GM12878 (cell line): ENCODE measurements around the gene MIER3. TPM values are rescaled to one million over a fixed set of nuclear protein-coding genes. Genes with fewer than 3 reads are reported as not detected.

Experiments
- ATAC-seq: fragments of 200-7000 bp; cut with Tn5 transposase; 3 replicates; pipeline ENCODE4 v1.9.1; 2020; ENCODE audit warnings: mild to moderate bottlenecking, moderate library complexity
- BruUV-seq: library from RNA; stranded (reverse); fragments of 400-500 nt; replicated peaks from 2 replicates; lab custom pipeline; 2021; lab: Mats Ljungman, UMichigan
- CTCF ChIA-PET: fragments of 300-600 bp; sonication (Branson Sonifier 250); formaldehyde crosslinking; extraction: SDS; loops from one replicate; lab custom pipeline; 2021; ENCODE audit warnings: inconsistent platforms; lab: Yijun Ruan, JAX
- POLR2A ChIA-PET: fragments of 350-600 bp; formaldehyde crosslinking; extraction: SDS; loops from one replicate; lab custom pipeline; 2021; ENCODE audit warnings: inconsistent platforms; lab: Charles Lee
- RAD21 ChIA-PET: fragments of 300-600 bp; sonication (Branson Sonifier 250); formaldehyde crosslinking; loops from one replicate; lab custom pipeline; 2023; ENCODE audit warnings: antibody characterized with exemption; ENCODE audit not compliant: unreplicated experiment; lab: Charles Lee
- SMC1A ChIA-PET: fragments of 300-600 bp; sonication (Branson Sonifier 250); formaldehyde crosslinking; loops from one replicate; lab custom pipeline; 2023; ENCODE audit not compliant: unreplicated experiment, uncharacterized antibody; lab: Charles Lee
- DNase-seq: peaks from one replicate; pipeline ENCODE4 v3.0.0-alpha.2; 2011; ENCODE audit warnings: low read depth, low spot score
- FAIRE-seq: peaks from 3 replicates; lab custom pipeline; 2011; peaks lifted over from hg19 to GRCh38; lab: Jason Lieb, UNC
- H2AFZ ChIP-seq: 2 replicates; pipeline ENCODE4 v1.6.0; 2011; ENCODE audit warnings: low read depth, low read length, control low read depth; ENCODE audit not compliant: control insufficient read depth
- H3K27ac ChIP-seq: 2 replicates; pipeline ENCODE4 v1.5.1; 2011; ENCODE audit warnings: control low read depth; ENCODE audit not compliant: control insufficient read depth, insufficient read depth
- H3K27me3 ChIP-seq, 2 experiments: replicated peaks in 1 of 2; 2 replicates each; pipeline versions ENCODE4 v1.6.0 to v1.6.1; 2011; ENCODE audit warnings: low read length in 1 of 2; ENCODE audit not compliant: control insufficient read depth in 2 of 2, insufficient read depth in 2 of 2
- H3K36me3 ChIP-seq, 2 experiments: 2 replicates each; pipeline ENCODE4 v1.5.1; 2011; ENCODE audit warnings: low read length in 1 of 2; ENCODE audit not compliant: control insufficient read depth in 2 of 2, insufficient read depth in 2 of 2
- H3K4me1 ChIP-seq: 2 replicates; pipeline ENCODE4 v1.6.1; 2011; ENCODE audit warnings: mild to moderate bottlenecking, low read length, moderate library complexity, mixed read lengths; ENCODE audit not compliant: control insufficient read depth, insufficient read depth
- H3K4me2 ChIP-seq: 2 replicates; pipeline ENCODE4 v1.6.0; 2011; ENCODE audit warnings: control low read depth; ENCODE audit not compliant: control insufficient read depth, insufficient read depth
- H3K4me3 ChIP-seq: fragments of 200-600 bp; sonication (generic); 2 replicates; pipeline ENCODE4 v1.5.1; 2016
- H3K79me2 ChIP-seq: 2 replicates; pipeline ENCODE4 v1.6.0; 2011; ENCODE audit warnings: low read length; ENCODE audit not compliant: control insufficient read depth, insufficient read depth
- H3K9ac ChIP-seq: 2 replicates; pipeline ENCODE4 v1.8.0; 2011; ENCODE audit warnings: low read length, control low read depth, mixed read lengths; ENCODE audit not compliant: control insufficient read depth, insufficient read depth
- H3K9me3 ChIP-seq: replicated peaks from 3 replicates; pipeline ENCODE4 v1.5.1; 2011; ENCODE audit warnings: mild to moderate bottlenecking, low read length; ENCODE audit not compliant: control insufficient read depth, insufficient read depth
- H4K20me1 ChIP-seq: 2 replicates; pipeline ENCODE4 v1.6.0; 2011; ENCODE audit not compliant: control insufficient read depth, insufficient read depth
- BCL3 ChIP-seq: IDR thresholded peaks from 2 replicates; pipeline ENCODE4 v1.6.1; 2011; ENCODE audit warnings: borderline replicate concordance, low read depth, mild to moderate bottlenecking, moderate library complexity, low read length; ENCODE audit not compliant: insufficient read depth, poor library complexity, severe bottlenecking
- CHD1 ChIP-seq: IDR thresholded peaks from 2 replicates; pipeline ENCODE4 v1.6.1; 2012; ENCODE audit warnings: low read depth, low read length, improper control_type of control experiment
- EED ChIP-seq: sonication (generic); IDR thresholded peaks from 2 replicates; pipeline ENCODE4 v1.6.1; 2016; ENCODE audit warnings: antibody characterized with exemption, low read depth
- FOXM1 ChIP-seq: IDR thresholded peaks from 2 replicates; pipeline ENCODE4 v1.6.1; 2012; ENCODE audit warnings: low read depth, mild to moderate bottlenecking, inconsistent platforms, low read length, moderate library complexity
- IKZF1 ChIP-seq: fragments of 450-650 bp; conservative IDR thresholded peaks from 2 replicates; pipeline ENCODE4 v1.6.1; 2017; ENCODE audit warnings: antibody characterized with exemption, mild to moderate bottlenecking
- JUND ChIP-seq: IDR thresholded peaks from 2 replicates; pipeline ENCODE4 v1.6.1; 2012; ENCODE audit warnings: low read depth, mild to moderate bottlenecking, low read length, improper control_type of control experiment, moderate library complexity
- MEF2A ChIP-seq: IDR thresholded peaks from 2 replicates; pipeline ENCODE4 v1.6.1; 2011; ENCODE audit warnings: low read depth, mild to moderate bottlenecking, low read length, moderate library complexity; ENCODE audit not compliant: insufficient read depth
- NR2F1 ChIP-seq: fragments of 450-650 bp; conservative IDR thresholded peaks from 2 replicates; pipeline ENCODE4 v1.6.1; 2017; ENCODE audit warnings: mild to moderate bottlenecking
- RAD21 ChIP-seq: IDR thresholded peaks from 2 replicates; pipeline ENCODE4 v1.6.1; 2011; ENCODE audit warnings: mild to moderate bottlenecking, low read depth, low read length, moderate library complexity; ENCODE audit not compliant: insufficient read depth
- RFX5 ChIP-seq: IDR thresholded peaks from 2 replicates; pipeline ENCODE4 v1.6.1; 2011; ENCODE audit warnings: low read depth, low read length, improper control_type of control experiment
- SIN3A ChIP-seq: IDR thresholded peaks from 2 replicates; pipeline ENCODE4 v1.6.1; 2012; ENCODE audit warnings: low read depth, low read length, improper control_type of control experiment
- TBL1XR1 ChIP-seq: IDR thresholded peaks from 2 replicates; pipeline ENCODE4 v1.6.1; 2012; ENCODE audit warnings: low read depth, low read length, improper control_type of control experiment
- ZBED1 ChIP-seq: IDR thresholded peaks from 2 replicates; pipeline ENCODE4 v1.6.1; 2016; ENCODE audit warnings: borderline replicate concordance
- ZNF217 ChIP-seq: fragments of 450-650 bp; IDR thresholded peaks from 2 replicates; pipeline ENCODE4 v1.6.1; 2017; ENCODE audit warnings: antibody characterized with exemption, mild to moderate bottlenecking
- ZNF622 ChIP-seq: fragments of 450-650 bp; IDR thresholded peaks from 2 replicates; pipeline ENCODE4 v1.6.1; 2017; ENCODE audit warnings: mild to moderate bottlenecking, inconsistent platforms
- WGBS: methylation state at CpG from one replicate; pipeline ENCODE4 v1.1.6; 2016; ENCODE audit warnings: low lambda C conversion rate; ENCODE audit not compliant: insufficient replicate concordance, insufficient coverage; ENCODE audit errors: missing lambda C conversion rate; 5-methylcytosine and 5-hydroxymethylcytosine counted together
- in situ Hi-C: fragments of 300-500 bp; cut with MboI; formaldehyde crosslinking; loops from 9 replicates; pipeline ENCODE4 v1.14.3; 2018; ENCODE audit warnings: mixed read lengths
- intact Hi-C: fragments of 100-400 bp; cut with micrococcal nuclease; formaldehyde crosslinking; loops from one replicate; pipeline ENCODE4 v1.14.2; 2022; ENCODE audit not compliant: unreplicated experiment
- polyA plus RNA-seq, 11 experiments: library from polyadenylated mRNA; depleted of rRNA in 4 of 11; unstranded in 6 of 11; stranded (reverse) in 5 of 11; fragments of >200 nt; fragmentation: Nextera tagmentation in 4 of 11; fragmentation: Illumina TruSeq in 1 of 11; extraction: Ambion mirVana in 4 of 11; extraction: Trizol in 1 of 11; gene quantifications; 1 replicate in 1 of 11; 2 replicates in 10 of 11; pipeline versions ENCODE4 v1.2.1 to v1.2.3, GENCODE V29; 2011 to 2016; ENCODE audit warnings: inconsistent platforms in 2 of 11, missing spikeins in 2 of 11, low read depth in 1 of 11
- total RNA-seq, 4 experiments: library from RNA; depleted of rRNA in 3 of 4; stranded (reverse); fragments of >200 nt in 3 of 4; fragmentation: Illumina TruSeq in 1 of 4; extraction: Trizol in 1 of 4; gene quantifications; 2 replicates each; pipeline versions ENCODE4 v1.2.1 to v1.2.3, GENCODE V29; 2013 to 2021
- TF ChIP-seq, protein P1 (sequence below): IDR thresholded peaks from 2 replicates; pipeline ENCODE4 v1.6.1; 2011; ENCODE audit warnings: mild to moderate bottlenecking, low read depth, low read length, moderate library complexity; ENCODE audit not compliant: insufficient replicate concordance
- TF ChIP-seq, protein P2 (sequence below): fragments of 450-650 bp; IDR thresholded peaks from 2 replicates; pipeline ENCODE4 v1.6.1; 2016; ENCODE audit warnings: mild to moderate bottlenecking, moderate library complexity, borderline replicate concordance

The MIER3 gene
- total and polyA plus RNA-seq, 10 of the 15 experiments (the other 5 are each of a cell fraction or from before 2014, with no cell fraction given), result 2.9 to 14.6 (median 7.2) TPM

- BruUV-seq, result no TSS peak
- intact Hi-C loops (loop anchor here (2.0 to 5.0 kb wide), 3 partner anchors 80 to 267 kb away; no protein-coding TSS in a partner anchor), in situ Hi-C loops (no loop called here)
- H3K4me2 ChIP-seq, result peak overlapping the region; percentile 89
- 0 out of 2 replicates have a peak overlapping the region, but pooled peaks have one; percentile 7 for H3K27ac ChIP-seq
- no peaks in the 10 kb centered on the region; a peak in 1 of 4 replicates for H3K27me3 ChIP-seq
- CTCF ChIA-PET, result interaction anchor here (0.8 to 2.0 kb wide), 5 partner anchors 19 to 326 kb away, joined by 3 to 12 read pairs (median 4); no protein-coding TSS in a partner anchor
- H3K9ac ChIP-seq, result peak overlapping the region; percentile 49; the same call in 1 of the 2 replicates
- H3K9me3 ChIP-seq, result no peaks in the 10 kb centered on the region
- ATAC-seq (peak; percentile 83), FAIRE-seq (peak; percentile 61), DNase-seq (peak; percentile 5)
- H3K36me3 ChIP-seq, result no peaks in the 10 kb centered on the region; a peak in 1 of 4 replicates
- POLR2A ChIA-PET, result interaction anchor here (0.9 to 1.6 kb wide), 4 partner anchors 19 to 270 kb away, joined by 4 to 6 read pairs (median 4); partner anchors contain the start of gene SETD9
- peaks cover 14% of the 10 kb centered on the region for H3K79me2 ChIP-seq
- H4K20me1 ChIP-seq, result no peaks in the 10 kb centered on the region
- H3K4me3 ChIP-seq, result peak overlapping the region; percentile 90
- H2AFZ ChIP-seq, result peak overlapping the region; percentile 5; the same call in 1 of the 2 replicates
- RAD21 ChIA-PET, result interaction anchor here (1.0 to 2.2 kb wide), 6 partner anchors 26 to 270 kb away, joined by 3 to 10 read pairs (median 3); no protein-coding TSS in a partner anchor
- H3K4me1 ChIP-seq, result no peaks in the 10 kb centered on the region
- under 1% methylated on average over 33 of the region's 33 CpGs for WGBS
- SMC1A ChIA-PET, result interaction anchor here (1.3 to 2.9 kb wide), 4 partner anchors 30 to 225 kb away, joined by 3 to 15 read pairs (median 7); partner anchors contain the start of gene SETD9
- TF ChIP-seq, protein P1, sequence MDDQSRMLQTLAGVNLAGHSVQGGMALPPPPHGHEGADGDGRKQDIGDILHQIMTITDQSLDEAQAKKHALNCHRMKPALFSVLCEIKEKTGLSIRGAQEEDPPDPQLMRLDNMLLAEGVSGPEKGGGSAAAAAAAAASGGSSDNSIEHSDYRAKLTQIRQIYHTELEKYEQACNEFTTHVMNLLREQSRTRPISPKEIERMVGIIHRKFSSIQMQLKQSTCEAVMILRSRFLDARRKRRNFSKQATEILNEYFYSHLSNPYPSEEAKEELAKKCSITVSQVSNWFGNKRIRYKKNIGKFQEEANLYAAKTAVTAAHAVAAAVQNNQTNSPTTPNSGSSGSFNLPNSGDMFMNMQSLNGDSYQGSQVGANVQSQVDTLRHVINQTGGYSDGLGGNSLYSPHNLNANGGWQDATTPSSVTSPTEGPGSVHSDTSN, result no peak
- TF ChIP-seq SIN3A, result no peak
- no peak for TF ChIP-seq FOXM1
- no peak for TF ChIP-seq BCL3
- 0 out of 2 replicates have a peak, but pooled peaks have one; percentile 15 for TF ChIP-seq IKZF1
- no peak for TF ChIP-seq EED
- no peak for TF ChIP-seq MEF2A
- TF ChIP-seq JUND, result no peak
- TF ChIP-seq, protein P2, sequence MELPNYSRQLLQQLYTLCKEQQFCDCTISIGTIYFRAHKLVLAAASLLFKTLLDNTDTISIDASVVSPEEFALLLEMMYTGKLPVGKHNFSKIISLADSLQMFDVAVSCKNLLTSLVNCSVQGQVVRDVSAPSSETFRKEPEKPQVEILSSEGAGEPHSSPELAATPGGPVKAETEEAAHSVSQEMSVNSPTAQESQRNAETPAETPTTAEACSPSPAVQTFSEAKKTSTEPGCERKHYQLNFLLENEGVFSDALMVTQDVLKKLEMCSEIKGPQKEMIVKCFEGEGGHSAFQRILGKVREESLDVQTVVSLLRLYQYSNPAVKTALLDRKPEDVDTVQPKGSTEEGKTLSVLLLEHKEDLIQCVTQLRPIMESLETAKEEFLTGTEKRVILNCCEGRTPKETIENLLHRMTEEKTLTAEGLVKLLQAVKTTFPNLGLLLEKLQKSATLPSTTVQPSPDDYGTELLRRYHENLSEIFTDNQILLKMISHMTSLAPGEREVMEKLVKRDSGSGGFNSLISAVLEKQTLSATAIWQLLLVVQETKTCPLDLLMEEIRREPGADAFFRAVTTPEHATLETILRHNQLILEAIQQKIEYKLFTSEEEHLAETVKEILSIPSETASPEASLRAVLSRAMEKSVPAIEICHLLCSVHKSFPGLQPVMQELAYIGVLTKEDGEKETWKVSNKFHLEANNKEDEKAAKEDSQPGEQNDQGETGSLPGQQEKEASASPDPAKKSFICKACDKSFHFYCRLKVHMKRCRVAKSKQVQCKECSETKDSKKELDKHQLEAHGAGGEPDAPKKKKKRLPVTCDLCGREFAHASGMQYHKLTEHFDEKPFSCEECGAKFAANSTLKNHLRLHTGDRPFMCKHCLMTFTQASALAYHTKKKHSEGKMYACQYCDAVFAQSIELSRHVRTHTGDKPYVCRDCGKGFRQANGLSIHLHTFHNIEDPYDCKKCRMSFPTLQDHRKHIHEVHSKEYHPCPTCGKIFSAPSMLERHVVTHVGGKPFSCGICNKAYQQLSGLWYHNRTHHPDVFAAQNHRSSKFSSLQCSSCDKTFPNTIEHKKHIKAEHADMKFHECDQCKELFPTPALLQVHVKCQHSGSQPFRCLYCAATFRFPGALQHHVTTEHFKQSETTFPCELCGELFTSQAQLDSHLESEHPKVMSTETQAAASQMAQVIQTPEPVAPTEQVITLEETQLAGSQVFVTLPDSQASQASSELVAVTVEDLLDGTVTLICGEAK, result no peak
- TF ChIP-seq ZNF622, result no peak
- TF ChIP-seq RAD21, result no peak
- TF ChIP-seq RFX5, result no peak
- no peak for TF ChIP-seq ZBED1
- no peak for TF ChIP-seq NR2F1
- TF ChIP-seq ZNF217, result no peak
- TF ChIP-seq CHD1, result no peak
- TF ChIP-seq TBL1XR1, result no peak
Observed at GRCh38 chr5:56950626-56951125, 1.2 kb downstream of the MIER3 start.
